K562 (cell line): Measurements from ENCODE around the gene CABLES1. TPM values are rescaled to one million over a fixed set of nuclear protein-coding genes. Genes with fewer than 3 reads are reported as not detected.

Experiments used
- ATAC-seq: fragments of 200-7000 bp; cut with Tn5 transposase; 3 replicates; pipeline ENCODE4 v1.9.1; 2020; ENCODE audit warnings: moderate library complexity
- BruUV-seq: library from RNA; stranded (reverse); fragments of 400-500 nt; replicated peaks from 2 replicates; lab custom pipeline; 2021; lab: Mats Ljungman, UMichigan
- CTCF ChIA-PET: fragments of 300-600 bp; formaldehyde crosslinking; extraction: SDS; loops from one replicate; lab custom pipeline; 2021; ENCODE audit warnings: low intra/inter-chr PET ratio; lab: Yijun Ruan, JAX
- POLR2A ChIA-PET: fragments of 300-600, 350-650 bp; sonication (Branson Sonifier 250); formaldehyde crosslinking; extraction: SDS; loops from one replicate; lab custom pipeline; 2021; ENCODE audit warnings: antibody characterized with exemption, inconsistent platforms; lab: Yijun Ruan, JAX
- DNase-seq, 4 experiments: peaks; one replicate each; pipeline versions ENCODE4 v3.0.0 to v3.0.0-alpha.2; 2011 to 2018; ENCODE audit warnings: low spot score in 3 of 4, mixed read lengths in 3 of 4; ENCODE audit errors: extremely low read depth in 1 of 4
- FAIRE-seq: peaks from 2 replicates; lab custom pipeline; 2011; peaks lifted over from hg19 to GRCh38; lab: Jason Lieb, UNC
- H2AFZ ChIP-seq: 2 replicates; pipeline ENCODE4 v1.6.0; 2011; ENCODE audit warnings: low read depth, low read length, control low read depth, inconsistent platforms
- H3K27ac ChIP-seq: fragments of 200-600 bp; 3 replicates; pipeline ENCODE4 v1.8.0; 2011; ENCODE audit warnings: low read depth, mild to moderate bottlenecking, control low read depth, inconsistent platforms, low read length, moderate library complexity, mixed read lengths; ENCODE audit errors: extremely low read depth
- H3K27me3 ChIP-seq, 2 experiments: fragments of 300-600 bp in 1 of 2; 2 replicates in 1 of 2; 3 replicates in 1 of 2; pipeline versions ENCODE4 v1.6.0 to v1.8.0; 2011; ENCODE audit warnings: inconsistent platforms in 2 of 2, low read length in 2 of 2, mild to moderate bottlenecking in 1 of 2, mixed read lengths in 1 of 2, moderate library complexity in 1 of 2; ENCODE audit not compliant: control insufficient read depth in 2 of 2, insufficient read depth in 2 of 2
- H3K36me3 ChIP-seq: fragments of 300-600 bp; 3 replicates; pipeline ENCODE4 v1.8.0; 2011; ENCODE audit warnings: mild to moderate bottlenecking, low read length, inconsistent platforms; ENCODE audit not compliant: control insufficient read depth, insufficient read depth
- H3K4me1 ChIP-seq, 2 experiments: fragments of 200-600 bp in 1 of 2; replicated peaks in 1 of 2; 2 replicates in 1 of 2; 3 replicates in 1 of 2; pipeline versions ENCODE4 v1.5.1 to v1.8.0; 2011; ENCODE audit warnings: inconsistent platforms in 2 of 2, low read length in 2 of 2, mild to moderate bottlenecking in 1 of 2, mixed read lengths in 1 of 2, moderate library complexity in 1 of 2; ENCODE audit not compliant: control insufficient read depth in 2 of 2, insufficient read depth in 2 of 2
- H3K4me2 ChIP-seq: 2 replicates; pipeline ENCODE4 v1.6.1; 2011; ENCODE audit warnings: low read length, control low read depth, inconsistent platforms, mixed read lengths; ENCODE audit not compliant: insufficient read depth
- H3K4me3 ChIP-seq: fragments of 200-600 bp; sonication (generic), shearing (Covaris generic); 2 replicates; pipeline ENCODE4 v1.5.1; 2016; ENCODE audit warnings: control low read depth, inconsistent platforms
- H3K79me2 ChIP-seq: fragments of 200-600 bp; 3 replicates; pipeline ENCODE4 v1.8.0; 2011; ENCODE audit warnings: low read length, inconsistent platforms; ENCODE audit not compliant: control insufficient read depth, insufficient read depth
- H3K9ac ChIP-seq, 2 experiments: 2 replicates each; pipeline versions ENCODE4 v1.6.0 to v1.6.1; 2011; ENCODE audit warnings: low read depth in 2 of 2, low read length in 2 of 2, control low read depth in 1 of 2, inconsistent platforms in 1 of 2, mild to moderate bottlenecking in 1 of 2, mixed read lengths in 1 of 2; ENCODE audit not compliant: insufficient read depth in 1 of 2
- H3K9me1 ChIP-seq: one replicate; pipeline ENCODE4 v1.6.0; 2011; ENCODE audit warnings: inconsistent platforms, mild to moderate bottlenecking, low read length, moderate library complexity; ENCODE audit not compliant: control insufficient read depth, insufficient read depth
- H3K9me3 ChIP-seq: replicated peaks from 2 replicates; pipeline ENCODE4 v1.5.1; 2011; ENCODE audit warnings: low read depth, low read length, inconsistent platforms; ENCODE audit not compliant: control insufficient read depth, insufficient read depth
- H4K20me1 ChIP-seq: replicated peaks from 2 replicates; pipeline ENCODE4 v1.6.1; 2011; ENCODE audit warnings: low read length, inconsistent platforms, mixed read lengths; ENCODE audit not compliant: control insufficient read depth, insufficient read depth
- BCL6 ChIP-seq: fragments of 250-450 bp; sonication (Bioruptor Pico); IDR thresholded peaks from 2 replicates; pipeline ENCODE4 v1.4.0; 2020
- CBX5 ChIP-seq: IDR thresholded peaks from 2 replicates; pipeline ENCODE4 v1.6.1; 2014; ENCODE audit warnings: low read depth, borderline replicate concordance
- CEBPB ChIP-seq: fragments of 450-650 bp; IDR thresholded peaks from 2 replicates; pipeline ENCODE4 v1.6.1; 2016; ENCODE audit warnings: missing genetic modification characterization, missing compliant biosample characterization
- DNMT1 ChIP-seq: fragments of 450-650 bp; IDR thresholded peaks from 2 replicates; pipeline ENCODE4 v1.6.1; 2016; ENCODE audit warnings: antibody characterized with exemption, mild to moderate bottlenecking
- E2F3 ChIP-seq: fragments of 250-450 bp; sonication (Bioruptor Pico); IDR thresholded peaks from 2 replicates; pipeline ENCODE4 v1.4.0; 2020; ENCODE audit warnings: mild to moderate bottlenecking
- HSF4 ChIP-seq: fragments of 250-450 bp; sonication (Bioruptor Pico); IDR thresholded peaks from 2 replicates; pipeline ENCODE4 v2.1.2; 2022; ENCODE audit warnings: mild to moderate bottlenecking, moderate library complexity, borderline replicate concordance
- PCBP1 ChIP-seq: fragments of 200-400 bp; formaldehyde crosslinking; IDR thresholded peaks from 2 replicates; pipeline ENCODE4 v1.6.1; 2018; ENCODE audit warnings: mild to moderate bottlenecking, low read depth, low read length; ENCODE audit not compliant: poor library complexity, severe bottlenecking
- POLR2AphosphoS2 ChIP-seq: IDR thresholded peaks from 2 replicates; pipeline ENCODE4 v1.6.1; 2012; ENCODE audit warnings: low read length, improper control_type of control experiment
- SP2 ChIP-seq: IDR thresholded peaks from 2 replicates; pipeline ENCODE4 v1.6.1; 2011; ENCODE audit warnings: mild to moderate bottlenecking, low read depth, low read length, moderate library complexity; ENCODE audit not compliant: poor library complexity, severe bottlenecking; ENCODE audit errors: extremely low read depth
- THRB ChIP-seq: fragments of 450-650 bp; formaldehyde crosslinking; conservative IDR thresholded peaks from 2 replicates; pipeline ENCODE4 v1.4.0; 2022; ENCODE audit warnings: mild to moderate bottlenecking, missing genetic modification characterization
- XRCC5 ChIP-seq: fragments of 200-400 bp; formaldehyde crosslinking; IDR thresholded peaks from 2 replicates; pipeline ENCODE4 v1.6.1; 2017; ENCODE audit warnings: low read depth, mild to moderate bottlenecking, low read length
- ZBTB12 ChIP-seq: fragments of 250-450 bp; sonication (Bioruptor Pico); IDR thresholded peaks from 2 replicates; pipeline ENCODE4 v1.4.0; 2020
- ZNF354B ChIP-seq: fragments of 250-450 bp; sonication (Bioruptor Pico); IDR thresholded peaks from 2 replicates; pipeline ENCODE4 v1.4.0; 2020
- ZNF395 ChIP-seq: fragments of 200-800 bp; sonication (Bioruptor generic); IDR thresholded peaks from 2 replicates; pipeline ENCODE4 v1.6.1; 2017; ENCODE audit warnings: missing genetic modification characterization, missing compliant biosample characterization
- ZNF449 ChIP-seq: fragments of 250-450 bp; sonication (Bioruptor Pico); IDR thresholded peaks from 2 replicates; pipeline ENCODE4 v1.8.0; 2022; ENCODE audit warnings: moderate library complexity, mild to moderate bottlenecking, inconsistent platforms
- ZNF584 ChIP-seq: fragments of 200-800 bp; sonication (Bioruptor generic); IDR thresholded peaks from 2 replicates; pipeline ENCODE4 v1.6.1; 2016; ENCODE audit warnings: low read depth, mild to moderate bottlenecking, missing genetic modification characterization, missing compliant biosample characterization
- ZSCAN32 ChIP-seq: fragments of 450-650 bp; formaldehyde crosslinking; IDR thresholded peaks from 2 replicates; pipeline ENCODE4 v1.4.0; 2020; ENCODE audit warnings: mild to moderate bottlenecking, moderate library complexity
- WGBS: fragments of 100-300 bp; shearing (Covaris generic); methylation state at CpG from one replicate; pipeline ENCODE4 v1.1.6; 2016; ENCODE audit warnings: low coverage, mixed read lengths; ENCODE audit not compliant: insufficient coverage; ENCODE audit errors: missing lambda C conversion rate; 5-methylcytosine and 5-hydroxymethylcytosine counted together
- in situ Hi-C: fragments of 300-500 bp; cut with MboI; formaldehyde crosslinking; loops from 4 replicates; pipeline ENCODE4 v1.15.0; 2018; ENCODE audit warnings: inconsistent platforms, mixed read lengths
- intact Hi-C: fragments of 100-400 bp; cut with micrococcal nuclease; formaldehyde crosslinking; loops from 2 replicates; pipeline ENCODE4 v1.14.2; 2022
- polyA plus RNA-seq, 8 experiments: library from polyadenylated mRNA; depleted of rRNA in 4 of 8; stranded (reverse) in 5 of 8; unstranded in 3 of 8; fragments of >200 nt; fragmentation: Nextera tagmentation in 2 of 8; fragmentation: Illumina TruSeq in 1 of 8; extraction: Ambion mirVana in 2 of 8; extraction: Trizol in 1 of 8; gene quantifications; 2 replicates each; pipeline versions ENCODE4 v1.2.1 to v1.2.3, GENCODE V29; 2011 to 2014; ENCODE audit warnings: inconsistent platforms in 1 of 8, missing spikeins in 1 of 8
- total RNA-seq, 7 experiments: library from RNA; depleted of rRNA in 6 of 7; stranded (reverse); fragments of >200 nt in 6 of 7; fragmentation: Illumina TruSeq in 2 of 7; extraction: Trizol in 2 of 7; gene quantifications; 2 replicates each; pipeline versions ENCODE4 v1.2.1 to v1.2.3, GENCODE V29; 2011 to 2021; ENCODE audit warnings: low replicate concordance in 1 of 7

The CABLES1 gene
- total and polyA plus RNA-seq, 9 of the 15 experiments (the other 6 are each of a cell fraction or from before 2014, with no cell fraction given), result 0.04 to 0.10 (median 0.06) TPM; not detected in 3

GRCh38 chr18:23281626-23282436, 146.5 kb downstream of the CABLES1 start:
- Histone ChIP-seq H3K4me3 (no peak overlapping the region), H4K20me1 (no peaks in the 10 kb centered on the region), H2AFZ (no peak overlapping the region), H3K4me2 (no peak overlapping the region), H3K79me2 (no peaks in the 10 kb centered on the region), H3K27me3 (no peaks in the 10 kb centered on the region), H3K36me3 (no peaks in the 10 kb centered on the region), H3K9me1 (no peaks in the 10 kb centered on the region), H3K9ac (no peak overlapping the region; a peak in 1 of 4 replicates), H3K4me1 (peaks cover 5% of the 10 kb centered on the region in 2 experiments; a peak in 3 of 5 replicates), H3K27ac (no peak overlapping the region), H3K9me3 (no peaks in the 10 kb centered on the region)
- no peak for DNase-seq
- in situ Hi-C loops (no loop called here), intact Hi-C loops (no loop called here)
- no peak for FAIRE-seq
- WGBS, result 43% methylated on average over 14 of the region's 14 CpGs
- no TSS peak for BruUV-seq
- ChIA-PET POLR2A (interaction anchor here (0.6 to 1.3 kb wide), 2 partner anchors 9 to 23 kb away, joined by 3 to 4 read pairs; no protein-coding TSS in a partner anchor), CTCF (no interaction called here)
- no peak for ATAC-seq
- TF ChIP-seq DNMT1 (no peak), CBX5 (no peak), ZNF584 (CRISPR knock-in tag) (no peak), ZBTB12 (CRISPR knock-in tag) (no peak), PCBP1 (no peak), BCL6 (no peak), XRCC5 (no peak), CEBPB (tag) (no peak), ZNF354B (CRISPR knock-in tag) (no peak), HSF4 (CRISPR knock-in tag) (no peak), ZNF449 (CRISPR knock-in tag) (no peak), POLR2AphosphoS2 (no peak), ZSCAN32 (CRISPR knock-in tag) (no peak), E2F3 (CRISPR knock-in tag) (no peak), THRB (CRISPR knock-in tag) (no peak), ZNF395 (CRISPR knock-in tag) (no peak), SP2 (no peak)
